GM12874 (cell line): ENCODE measurements around the gene ARHGAP15.

Source experiments
- CTCF ChIP-seq: IDR thresholded peaks from 2 replicates; pipeline ENCODE4 v1.5.1; 2011; ENCODE audit warnings: low read depth, mild to moderate bottlenecking, control low read depth, low read length, moderate library complexity; ENCODE audit not compliant: insufficient read depth

Gene ARHGAP15

GRCh38 chr2:143477714-143478443, 348.7 kb downstream of the ARHGAP15 start:
- no peak for TF ChIP-seq CTCF

GRCh38 chr2:143480086-143480485, 350.9 kb downstream of the ARHGAP15 start:
- no peak for TF ChIP-seq CTCF

- TF ChIP-seq CTCF = no peak
Observed at GRCh38 chr2:143480601-143481236, 351.5 kb downstream of the ARHGAP15 start.

- no peak for TF ChIP-seq CTCF
Observed at GRCh38 chr2:143481237-143481623, 352.0 kb downstream of the ARHGAP15 start.

- TF ChIP-seq CTCF = no peak
Observed at GRCh38 chr2:143481733-143482132, 352.5 kb downstream of the ARHGAP15 start.

- TF ChIP-seq CTCF = no peak
Observed at GRCh38 chr2:143482316-143482715, 353.1 kb downstream of the ARHGAP15 start.

GRCh38 chr2:143482771-143483170, 353.6 kb downstream of the ARHGAP15 start:
- no peak for TF ChIP-seq CTCF
